IPS-20b (cell line): Measurements from ENCODE around the gene NMNAT2.

Experiments used
- H3K27ac ChIP-seq: one replicate; pipeline ENCODE4 v1.5.1; 2013; ENCODE audit warnings: low read length
- H3K27me3 ChIP-seq: 2 replicates; pipeline ENCODE4 v1.6.1; 2013; ENCODE audit warnings: mild to moderate bottlenecking, low read length, inconsistent platforms; ENCODE audit not compliant: insufficient read depth
- H3K36me3 ChIP-seq: 2 replicates; pipeline ENCODE4 v1.6.1; 2013; ENCODE audit warnings: low read depth, mild to moderate bottlenecking, inconsistent platforms, low read length, moderate library complexity; ENCODE audit not compliant: insufficient read depth
- H3K4me1 ChIP-seq: 2 replicates; pipeline ENCODE4 v1.6.1; 2013; ENCODE audit warnings: mild to moderate bottlenecking, control low read depth, inconsistent platforms, low read length, moderate library complexity; ENCODE audit not compliant: insufficient read depth
- H3K4me3 ChIP-seq: 2 replicates; pipeline ENCODE4 v1.5.1; 2013; ENCODE audit warnings: mild to moderate bottlenecking, low read length, inconsistent platforms
- H3K9ac ChIP-seq: 2 replicates; pipeline ENCODE4 v1.6.1; 2013; ENCODE audit warnings: low read depth, mild to moderate bottlenecking, inconsistent platforms, low read length, moderate library complexity
- H3K9me3 ChIP-seq: 2 replicates; pipeline ENCODE4 v1.6.1; 2013; ENCODE audit warnings: mild to moderate bottlenecking, low read depth, low read length, inconsistent platforms; ENCODE audit not compliant: insufficient read depth

NMNAT2 gene

GRCh38 chr1:183306317-183307042, 111.7 kb downstream of the NMNAT2 start:
- Histone ChIP-seq H3K4me3 (no peak overlapping the region), H3K9me3 (no peaks in the 10 kb centered on the region), H3K4me1 (peaks cover 19% of the 10 kb centered on the region), H3K27ac (no peak overlapping the region), H3K27me3 (no peaks in the 10 kb centered on the region), H3K36me3 (no peaks in the 10 kb centered on the region), H3K9ac (no peak overlapping the region)

- no peaks in the 10 kb centered on the region for H3K36me3 ChIP-seq
- no peak overlapping the region for H3K9ac ChIP-seq
- no peak overlapping the region for H3K4me3 ChIP-seq
- H3K27ac ChIP-seq, result no peak overlapping the region
- no peaks in the 10 kb centered on the region for H3K27me3 ChIP-seq
- no peaks in the 10 kb centered on the region for H3K9me3 ChIP-seq
- peaks cover 19% of the 10 kb centered on the region for H3K4me1 ChIP-seq
Observed at GRCh38 chr1:183304440-183305107, 113.6 kb downstream of the NMNAT2 start.

GRCh38 chr1:183303901-183304300, 114.3 kb downstream of the NMNAT2 start:
- no peak overlapping the region for H3K27ac ChIP-seq
- H3K9ac ChIP-seq, result no peak overlapping the region
- peaks cover 19% of the 10 kb centered on the region for H3K4me1 ChIP-seq

GRCh38 chr1:183303323-183303645, 114.9 kb downstream of the NMNAT2 start:
- Histone ChIP-seq H3K27me3 (no peaks in the 10 kb centered on the region), H3K4me3 (no peak overlapping the region), H3K36me3 (no peaks in the 10 kb centered on the region), H3K9me3 (no peaks in the 10 kb centered on the region), H3K9ac (no peak overlapping the region), H3K4me1 (peaks cover 19% of the 10 kb centered on the region), H3K27ac (no peak overlapping the region)

More at GRCh38 chr1:183303901-183304300, 114.3 kb downstream of the NMNAT2 start:
- H3K4me3 ChIP-seq, result no peak overlapping the region
- no peaks in the 10 kb centered on the region for H3K27me3 ChIP-seq
- H3K36me3 ChIP-seq, result no peaks in the 10 kb centered on the region
- H3K9me3 ChIP-seq, result no peaks in the 10 kb centered on the region

- H3K27ac ChIP-seq, result no peak overlapping the region
- no peaks in the 10 kb centered on the region for H3K36me3 ChIP-seq
- H3K4me3 ChIP-seq, result no peak overlapping the region
- no peak overlapping the region for H3K9ac ChIP-seq
- peaks cover 19% of the 10 kb centered on the region for H3K4me1 ChIP-seq
- no peaks in the 10 kb centered on the region for H3K9me3 ChIP-seq
- H3K27me3 ChIP-seq, result no peaks in the 10 kb centered on the region
Observed at GRCh38 chr1:183302452-183303322, 115.5 kb downstream of the NMNAT2 start.

GRCh38 chr1:183301239-183301638, 116.9 kb downstream of the NMNAT2 start:
- Histone ChIP-seq H3K9ac (no peak overlapping the region), H3K4me1 (peaks cover 16% of the 10 kb centered on the region), H3K27me3 (no peaks in the 10 kb centered on the region), H3K9me3 (no peaks in the 10 kb centered on the region), H3K27ac (no peak overlapping the region), H3K4me3 (no peak overlapping the region), H3K36me3 (no peaks in the 10 kb centered on the region)

- no peak overlapping the region for H3K9ac ChIP-seq
- H3K36me3 ChIP-seq, result no peaks in the 10 kb centered on the region
- no peak overlapping the region for H3K27ac ChIP-seq
- no peaks in the 10 kb centered on the region for H3K9me3 ChIP-seq
- no peaks in the 10 kb centered on the region for H3K27me3 ChIP-seq
- H3K4me1 ChIP-seq, result peaks cover 15% of the 10 kb centered on the region
- no peak overlapping the region for H3K4me3 ChIP-seq
Observed at GRCh38 chr1:183300828-183301227, 117.4 kb downstream of the NMNAT2 start.

GRCh38 chr1:183300395-183300794, 117.8 kb downstream of the NMNAT2 start:
- no peak overlapping the region for H3K27ac ChIP-seq
- H3K9ac ChIP-seq, result no peak overlapping the region
- no peak overlapping the region for H3K4me3 ChIP-seq
- peaks cover 15% of the 10 kb centered on the region for H3K4me1 ChIP-seq
- no peaks in the 10 kb centered on the region for H3K27me3 ChIP-seq
- no peaks in the 10 kb centered on the region for H3K9me3 ChIP-seq
- H3K36me3 ChIP-seq, result no peaks in the 10 kb centered on the region

- Histone ChIP-seq H3K27ac (no peak overlapping the region), H3K4me3 (no peak overlapping the region), H3K9me3 (no peaks in the 10 kb centered on the region)
Observed at GRCh38 chr1:183296782-183297181, 121.4 kb downstream of the NMNAT2 start.

GRCh38 chr1:183295521-183295920, 122.7 kb downstream of the NMNAT2 start:
- Histone ChIP-seq H3K36me3 (no peaks in the 10 kb centered on the region), H3K27me3 (no peaks in the 10 kb centered on the region), H3K4me1 (peaks cover 29% of the 10 kb centered on the region), H3K27ac (no peak overlapping the region), H3K4me3 (no peak overlapping the region), H3K9me3 (no peaks in the 10 kb centered on the region), H3K9ac (no peak overlapping the region)

More at GRCh38 chr1:183296782-183297181, 121.4 kb downstream of the NMNAT2 start:
- Histone ChIP-seq H3K36me3 (no peaks in the 10 kb centered on the region), H3K4me1 (peaks cover 22% of the 10 kb centered on the region), H3K9ac (no peak overlapping the region), H3K27me3 (no peaks in the 10 kb centered on the region)

GRCh38 chr1:183293876-183294275, 124.3 kb downstream of the NMNAT2 start:
- no peak overlapping the region for H3K9ac ChIP-seq
- no peak overlapping the region for H3K4me3 ChIP-seq
- no peak overlapping the region for H3K27ac ChIP-seq

More at GRCh38 chr1:183293876-183294275, 124.3 kb downstream of the NMNAT2 start:
- Histone ChIP-seq H3K9me3 (no peaks in the 10 kb centered on the region), H3K36me3 (no peaks in the 10 kb centered on the region), H3K27me3 (no peaks in the 10 kb centered on the region), H3K4me1 (peaks cover 29% of the 10 kb centered on the region)
